SJSA1 (cell line): ENCODE measurements around the gene DHRS1. TPM values are rescaled to one million over a fixed set of nuclear protein-coding genes. Genes with fewer than 3 reads are reported as not detected.

Source experiments
- DNase-seq, 2 experiments: peaks; one replicate each; pipeline ENCODE4 v3.0.0-alpha.2; 2015 to 2020; ENCODE audit warnings: low spot score in 2 of 2, low read depth in 1 of 2
- H3K27ac ChIP-seq: fragments of 250-450 bp; sonication (Bioruptor Pico); 2 replicates; pipeline ENCODE4 v1.5.1; 2020; ENCODE audit warnings: mild to moderate bottlenecking, moderate library complexity
- H3K27me3 ChIP-seq: fragments of 250-450 bp; sonication (Bioruptor Pico); replicated peaks from 2 replicates; pipeline ENCODE4 v1.5.1; 2020; ENCODE audit warnings: mild to moderate bottlenecking, moderate library complexity
- H3K36me3 ChIP-seq: fragments of 250-450 bp; sonication (Bioruptor Pico); 2 replicates; pipeline ENCODE4 v1.5.1; 2020; ENCODE audit warnings: mild to moderate bottlenecking
- H3K4me1 ChIP-seq: fragments of 250-450 bp; sonication (Bioruptor Pico); replicated peaks from 2 replicates; pipeline ENCODE4 v1.6.1; 2021; ENCODE audit warnings: mild to moderate bottlenecking
- H3K4me3 ChIP-seq: fragments of 250-450 bp; sonication (Bioruptor Pico); 2 replicates; pipeline ENCODE4 v1.5.1; 2020; ENCODE audit warnings: mild to moderate bottlenecking
- H3K9me3 ChIP-seq: fragments of 250-450 bp; sonication (Bioruptor Pico); replicated peaks from 2 replicates; pipeline ENCODE4 v1.5.1; 2020; ENCODE audit warnings: mild to moderate bottlenecking
- total RNA-seq: library from RNA; depleted of rRNA; stranded (reverse); fragments of >200 nt; shearing (Covaris generic); gene quantifications from 2 replicates; pipeline ENCODE4 v1.2.3, GENCODE V29; 2014

DHRS1 gene
- total RNA-seq, 1 experiment from 2014 or later: 5.4 TPM

DNA sequence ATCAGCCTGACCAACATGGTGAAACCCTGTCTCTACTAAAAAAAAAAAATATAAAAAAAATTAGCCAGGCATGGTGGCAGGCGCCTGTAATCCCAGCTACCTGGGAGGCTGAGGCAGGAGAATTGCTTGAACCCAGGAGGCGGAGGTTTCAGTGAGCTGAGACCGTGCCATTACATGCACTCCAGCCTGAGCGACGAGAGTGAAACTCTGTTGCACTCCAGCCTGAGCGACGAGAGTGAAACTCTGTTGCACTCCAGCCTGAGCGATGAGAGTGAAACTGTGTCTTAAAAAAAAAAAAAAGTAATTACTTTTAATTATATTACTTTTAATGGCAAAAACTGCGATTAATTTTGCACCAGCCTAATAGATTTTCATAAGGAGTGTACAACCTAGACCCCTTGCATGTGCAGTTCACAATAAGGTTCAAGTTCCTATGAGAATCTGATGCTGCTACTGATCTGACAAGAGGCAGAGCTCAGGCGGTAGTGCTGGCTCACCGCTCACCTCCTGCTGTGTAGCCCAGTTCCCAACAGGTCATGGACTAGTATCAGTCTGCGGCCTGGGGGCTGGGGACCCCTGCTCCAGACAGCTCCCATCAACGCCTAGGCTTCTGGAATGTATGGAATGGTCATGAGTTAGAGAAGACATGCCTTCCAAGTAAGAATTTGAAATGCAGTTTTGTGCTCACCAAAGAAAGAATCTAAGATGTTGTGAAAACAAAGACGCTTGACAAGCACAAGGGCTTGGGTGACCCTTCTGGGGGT is 21.8 kb upstream of the DHRS1 start:
- H3K36me3 ChIP-seq: no peaks in the 10 kb centered on the region
- no peak overlapping the region for H3K4me3 ChIP-seq
- no peak overlapping the region for H3K27ac ChIP-seq
- no peaks in the 10 kb centered on the region for H3K27me3 ChIP-seq
- peaks cover 13% of the 10 kb centered on the region for H3K4me1 ChIP-seq
- no peak for DNase-seq
- no peaks in the 10 kb centered on the region for H3K9me3 ChIP-seq

DNA sequence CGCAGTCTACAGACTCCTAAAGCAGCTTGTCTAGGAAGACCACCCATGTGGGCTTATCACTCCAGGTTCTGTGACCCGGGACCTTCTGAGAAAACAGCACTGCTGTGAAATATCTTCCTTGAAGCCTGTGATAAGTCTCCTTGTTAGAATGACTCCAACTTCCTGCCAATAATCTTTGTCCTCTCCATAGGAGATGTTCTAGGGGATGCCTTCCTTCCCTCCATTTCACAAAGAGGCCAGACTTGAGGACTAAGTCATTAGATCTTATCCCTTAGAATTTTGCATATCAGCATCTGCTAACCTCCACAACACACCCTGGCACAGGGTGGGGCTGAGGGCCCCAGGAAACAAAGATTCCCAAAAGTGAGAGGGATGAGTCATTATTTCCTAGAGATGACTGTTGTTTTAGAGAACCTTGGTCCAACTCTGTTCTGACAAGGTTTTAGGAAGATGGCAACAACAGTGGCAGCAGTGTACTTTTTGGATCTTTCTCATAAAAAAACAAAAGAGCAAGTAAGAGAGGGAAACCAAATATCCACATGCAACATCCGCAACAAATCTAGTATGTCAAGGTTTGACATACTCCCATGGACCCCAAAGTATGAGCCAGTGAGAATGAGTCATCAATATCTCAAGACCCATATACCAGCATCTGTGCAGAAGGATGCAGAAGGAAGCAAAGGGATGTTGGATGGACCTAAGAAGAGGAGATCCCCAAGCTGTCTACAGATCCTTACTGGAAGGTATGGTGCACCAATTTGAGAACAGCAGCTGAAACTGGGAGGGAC is 17.8 kb upstream of the DHRS1 start:
- H3K9me3 ChIP-seq: no peaks in the 10 kb centered on the region
- no peak overlapping the region for H3K4me3 ChIP-seq
- no peaks in the 10 kb centered on the region for H3K27me3 ChIP-seq
- DNase-seq: peak in 1 of 2 experiments; percentile 27
- H3K36me3 ChIP-seq: no peaks in the 10 kb centered on the region
- H3K27ac ChIP-seq: no peak overlapping the region
- peaks cover 13% of the 10 kb centered on the region for H3K4me1 ChIP-seq

DNA sequence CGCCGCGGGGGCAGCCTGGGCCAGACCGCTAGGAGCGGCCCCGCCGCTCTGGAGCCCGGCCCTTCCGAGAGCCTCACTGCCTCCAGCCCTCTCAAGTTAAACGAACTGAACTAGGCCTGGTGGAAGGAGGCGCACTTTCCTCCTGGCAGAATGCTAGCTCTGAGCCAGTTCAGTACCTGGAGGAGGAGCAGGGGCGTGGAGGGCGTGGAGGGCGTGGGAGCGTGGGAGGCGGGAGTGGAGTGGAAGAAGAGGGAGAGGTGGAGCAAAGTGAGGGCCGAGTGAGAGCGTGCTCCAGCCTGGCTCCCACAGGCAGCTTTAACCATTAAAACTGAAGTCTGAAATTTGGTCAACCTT is 17.0 kb upstream of the DHRS1 start:
- Histone ChIP-seq H3K4me1 (peaks cover 13% of the 10 kb centered on the region), H3K4me3 (no peak overlapping the region), H3K36me3 (no peaks in the 10 kb centered on the region), H3K27ac (no peak overlapping the region), H3K27me3 (no peaks in the 10 kb centered on the region), H3K9me3 (no peaks in the 10 kb centered on the region)
- no peak for DNase-seq

DNA sequence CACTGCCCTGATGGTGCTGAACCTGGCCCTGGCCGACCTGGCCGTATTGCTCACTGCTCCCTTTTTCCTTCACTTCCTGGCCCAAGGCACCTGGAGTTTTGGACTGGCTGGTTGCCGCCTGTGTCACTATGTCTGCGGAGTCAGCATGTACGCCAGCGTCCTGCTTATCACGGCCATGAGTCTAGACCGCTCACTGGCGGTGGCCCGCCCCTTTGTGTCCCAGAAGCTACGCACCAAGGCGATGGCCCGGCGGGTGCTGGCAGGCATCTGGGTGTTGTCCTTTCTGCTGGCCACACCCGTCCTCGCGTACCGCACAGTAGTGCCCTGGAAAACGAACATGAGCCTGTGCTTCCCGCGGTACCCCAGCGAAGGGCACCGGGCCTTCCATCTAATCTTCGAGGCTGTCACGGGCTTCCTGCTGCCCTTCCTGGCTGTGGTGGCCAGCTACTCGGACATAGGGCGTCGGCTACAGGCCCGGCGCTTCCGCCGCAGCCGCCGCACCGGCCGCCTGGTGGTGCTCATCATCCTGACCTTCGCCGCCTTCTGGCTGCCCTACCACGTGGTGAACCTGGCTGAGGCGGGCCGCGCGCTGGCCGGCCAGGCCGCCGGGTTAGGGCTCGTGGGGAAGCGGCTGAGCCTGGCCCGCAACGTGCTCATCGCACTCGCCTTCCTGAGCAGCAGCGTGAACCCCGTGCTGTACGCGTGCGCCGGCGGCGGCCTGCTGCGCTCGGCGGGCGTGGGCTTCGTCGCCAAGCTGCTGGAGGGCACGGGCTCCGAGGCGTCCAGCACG is 16.4 kb upstream of the DHRS1 start:
- H3K4me3 ChIP-seq: no peak overlapping the region
- H3K9me3 ChIP-seq: no peaks in the 10 kb centered on the region
- peaks cover 13% of the 10 kb centered on the region for H3K4me1 ChIP-seq
- no peaks in the 10 kb centered on the region for H3K36me3 ChIP-seq
- no peak overlapping the region for H3K27ac ChIP-seq
- no peaks in the 10 kb centered on the region for H3K27me3 ChIP-seq
- no peak for DNase-seq

DNA sequence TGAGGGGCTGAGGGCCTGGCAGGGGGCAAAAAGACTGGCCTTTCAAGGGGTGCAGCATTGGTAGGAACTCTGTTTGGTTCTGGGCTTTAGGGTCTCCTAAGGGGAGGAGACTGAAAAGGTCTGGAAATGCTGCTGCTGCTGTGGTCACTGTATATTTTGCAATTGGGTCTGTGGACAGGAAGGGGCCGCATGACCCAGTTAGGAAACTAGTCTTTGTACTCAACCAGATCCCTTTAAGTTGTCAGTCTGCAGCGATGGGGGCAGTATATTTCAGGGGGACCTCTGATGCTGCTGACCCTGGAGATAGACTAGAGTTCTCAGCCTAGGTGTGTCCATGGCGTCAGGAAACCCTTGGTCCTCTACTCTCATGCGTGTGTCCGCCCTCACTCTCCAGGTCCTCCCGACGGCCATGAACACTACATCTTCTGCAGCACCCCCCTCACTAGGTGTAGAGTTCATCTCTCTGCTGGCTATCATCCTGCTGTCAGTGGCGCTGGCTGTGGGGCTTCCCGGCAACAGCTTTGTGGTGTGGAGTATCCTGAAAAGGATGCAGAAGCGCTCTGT is 15.7 kb upstream of the DHRS1 start:
- peaks cover 13% of the 10 kb centered on the region for H3K4me1 ChIP-seq
- 0 out of 2 replicates have a peak, but pooled peaks cover 3% of the 10 kb centered on the region for H3K36me3 ChIP-seq
- H3K27ac ChIP-seq: no peak overlapping the region
- no peak overlapping the region for H3K4me3 ChIP-seq
- no peak for DNase-seq
- H3K27me3 ChIP-seq: no peaks in the 10 kb centered on the region
- no peaks in the 10 kb centered on the region for H3K9me3 ChIP-seq

DNA sequence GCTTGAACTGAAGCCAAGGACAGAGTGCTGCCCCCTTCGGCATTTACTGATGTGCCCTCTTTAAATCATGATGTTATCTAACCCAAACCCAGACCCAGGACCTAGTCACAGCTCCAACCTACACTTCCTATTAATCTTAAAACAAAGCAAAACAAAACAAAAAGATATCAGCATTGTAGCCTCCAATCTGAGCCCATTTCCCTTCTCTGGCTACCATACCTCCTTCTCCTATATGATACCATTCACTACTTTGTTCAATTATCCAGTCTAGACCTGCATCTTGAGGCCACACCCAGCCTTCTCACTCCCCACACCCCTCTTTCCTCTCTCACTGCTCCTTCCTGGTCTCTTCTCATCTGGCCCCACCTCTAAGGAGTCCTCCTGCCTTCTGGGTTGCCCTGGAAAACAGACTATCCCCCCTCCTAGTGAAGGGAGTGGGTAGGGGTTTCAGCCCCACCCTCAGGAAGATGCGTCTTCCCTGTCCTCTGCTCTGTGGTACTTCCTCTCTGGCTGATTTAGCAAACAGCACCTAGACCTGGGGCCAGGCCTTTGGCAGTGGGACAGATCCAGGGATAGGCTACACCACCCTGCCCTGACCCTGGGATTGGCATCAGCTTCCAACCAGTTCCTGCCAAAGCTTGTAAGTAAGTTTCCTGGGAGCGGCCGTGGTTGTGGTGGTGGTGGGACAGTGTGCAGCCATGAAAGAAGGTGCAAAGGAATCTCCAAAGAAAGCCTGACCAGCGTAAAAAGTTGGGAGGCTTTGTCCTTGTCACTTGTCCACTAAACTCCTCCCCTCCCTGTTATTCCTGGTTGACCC is 15.0 kb upstream of the DHRS1 start:
- Histone ChIP-seq H3K4me3 (no peak overlapping the region), H3K9me3 (no peaks in the 10 kb centered on the region), H3K36me3 (peaks cover 7% of the 10 kb centered on the region; the same call in 1 of the 2 replicates), H3K27ac (no peak overlapping the region), H3K4me1 (peaks cover 13% of the 10 kb centered on the region), H3K27me3 (no peaks in the 10 kb centered on the region)
- no peak for DNase-seq

DNA sequence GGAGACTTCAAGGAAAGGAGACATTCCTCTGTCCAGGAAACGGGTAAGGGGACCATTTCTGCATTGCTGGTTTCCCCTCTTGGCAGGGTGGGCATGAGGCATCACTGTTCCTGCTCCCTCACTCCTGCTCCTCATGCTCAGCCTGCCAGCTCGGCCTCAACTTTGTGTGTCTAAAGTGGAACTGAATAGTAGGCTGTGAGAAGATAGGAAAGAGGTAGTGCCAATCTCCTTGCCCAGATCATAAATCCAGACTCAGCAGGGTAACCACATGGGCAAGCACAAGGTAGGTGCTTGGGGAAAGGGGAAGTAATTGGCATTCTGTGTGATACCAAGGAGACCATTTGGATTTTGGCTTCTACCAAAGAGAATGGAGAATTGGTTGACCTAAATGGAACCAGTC is 14.3 kb upstream of the DHRS1 start:
- Histone ChIP-seq H3K27me3 (no peaks in the 10 kb centered on the region), H3K27ac (no peak overlapping the region), H3K36me3 (peaks cover 12% of the 10 kb centered on the region), H3K9me3 (no peaks in the 10 kb centered on the region), H3K4me1 (peaks cover 13% of the 10 kb centered on the region), H3K4me3 (no peak overlapping the region)
- DNase-seq: no peak

DNA sequence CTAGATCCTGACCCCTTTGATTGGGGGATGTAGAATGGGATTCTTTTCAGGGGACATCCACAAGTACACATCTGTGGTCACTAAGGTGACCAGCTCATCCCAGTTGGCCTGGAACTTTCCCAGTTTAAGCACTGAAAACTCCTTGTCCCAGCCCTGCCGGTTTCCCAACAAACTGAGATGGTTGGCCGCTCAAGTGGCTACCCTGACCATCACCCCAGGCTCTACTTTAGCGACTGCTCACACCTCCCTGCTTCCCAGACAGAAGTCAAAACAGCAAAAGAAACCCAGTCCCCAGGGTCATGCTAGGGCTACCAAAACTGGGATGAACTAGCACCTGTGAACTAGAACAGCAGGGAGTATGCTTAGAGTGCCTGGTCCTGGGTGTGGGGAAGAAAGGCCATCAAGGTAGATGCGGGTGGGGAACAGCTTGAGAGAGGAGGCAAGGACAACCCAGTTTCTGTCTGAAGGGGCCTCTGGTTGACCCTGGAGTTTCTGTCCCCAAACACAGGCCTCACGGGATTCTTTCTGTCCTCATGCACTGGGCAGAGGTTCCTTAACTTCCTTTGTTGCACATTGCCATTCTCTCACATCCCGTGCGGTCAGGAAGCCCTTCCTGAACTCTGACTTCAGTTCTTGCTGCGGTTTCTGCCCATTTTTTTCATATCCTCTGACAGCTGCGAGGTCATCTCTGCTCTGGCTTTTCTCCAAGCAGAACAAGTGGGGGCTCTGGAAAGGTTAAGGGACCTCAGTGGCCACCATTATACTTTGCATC is 13.3 kb upstream of the DHRS1 start:
- H3K9me3 ChIP-seq: no peaks in the 10 kb centered on the region
- no peak overlapping the region for H3K27ac ChIP-seq
- H3K4me1 ChIP-seq: peaks cover 13% of the 10 kb centered on the region
- no peak overlapping the region for H3K4me3 ChIP-seq
- no peaks in the 10 kb centered on the region for H3K27me3 ChIP-seq
- H3K36me3 ChIP-seq: peaks cover 20% of the 10 kb centered on the region
- no peak for DNase-seq

DNA sequence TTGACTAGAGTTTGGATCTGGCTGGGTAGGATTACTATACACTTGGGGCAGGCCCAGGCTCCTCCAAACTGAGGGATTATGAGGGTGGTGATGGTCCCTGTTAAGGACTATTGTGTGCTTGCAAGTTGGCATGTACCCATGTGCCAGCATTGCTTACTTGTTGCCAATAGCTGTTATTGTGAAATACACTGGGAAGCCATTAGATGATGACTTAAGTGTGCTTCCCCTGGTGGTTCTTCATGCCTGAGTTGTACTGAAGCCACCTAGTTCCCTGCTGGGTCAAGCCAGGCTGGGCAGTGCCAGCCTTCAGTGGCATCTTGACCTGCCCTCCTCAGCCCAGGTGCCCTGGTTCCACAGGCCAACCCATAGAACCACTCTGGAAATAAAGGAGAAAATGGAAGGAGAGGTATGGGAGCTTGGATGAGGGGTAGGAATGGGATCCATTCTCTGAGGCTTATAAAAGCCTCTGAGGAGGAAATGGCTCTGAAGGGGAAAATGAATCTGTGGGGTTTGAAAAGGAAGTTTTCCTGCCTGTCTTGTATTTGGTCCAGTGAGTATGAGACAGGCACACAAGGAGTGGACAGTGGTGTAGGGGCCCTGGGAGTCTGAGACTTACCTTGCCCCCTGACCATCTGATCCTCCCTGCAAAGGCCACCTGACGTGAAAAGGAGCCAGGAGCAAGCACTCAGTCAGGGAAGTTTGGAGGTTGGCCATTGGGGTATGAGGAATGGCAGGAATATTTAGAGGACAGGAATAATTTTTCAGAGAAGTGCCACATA is 12.4 kb upstream of the DHRS1 start:
- no peaks in the 10 kb centered on the region for H3K27me3 ChIP-seq
- H3K27ac ChIP-seq: no peak overlapping the region
- peaks cover 20% of the 10 kb centered on the region for H3K36me3 ChIP-seq
- DNase-seq: no peak
- peaks cover 7% of the 10 kb centered on the region for H3K4me1 ChIP-seq
- H3K4me3 ChIP-seq: no peak overlapping the region
- no peaks in the 10 kb centered on the region for H3K9me3 ChIP-seq

DNA sequence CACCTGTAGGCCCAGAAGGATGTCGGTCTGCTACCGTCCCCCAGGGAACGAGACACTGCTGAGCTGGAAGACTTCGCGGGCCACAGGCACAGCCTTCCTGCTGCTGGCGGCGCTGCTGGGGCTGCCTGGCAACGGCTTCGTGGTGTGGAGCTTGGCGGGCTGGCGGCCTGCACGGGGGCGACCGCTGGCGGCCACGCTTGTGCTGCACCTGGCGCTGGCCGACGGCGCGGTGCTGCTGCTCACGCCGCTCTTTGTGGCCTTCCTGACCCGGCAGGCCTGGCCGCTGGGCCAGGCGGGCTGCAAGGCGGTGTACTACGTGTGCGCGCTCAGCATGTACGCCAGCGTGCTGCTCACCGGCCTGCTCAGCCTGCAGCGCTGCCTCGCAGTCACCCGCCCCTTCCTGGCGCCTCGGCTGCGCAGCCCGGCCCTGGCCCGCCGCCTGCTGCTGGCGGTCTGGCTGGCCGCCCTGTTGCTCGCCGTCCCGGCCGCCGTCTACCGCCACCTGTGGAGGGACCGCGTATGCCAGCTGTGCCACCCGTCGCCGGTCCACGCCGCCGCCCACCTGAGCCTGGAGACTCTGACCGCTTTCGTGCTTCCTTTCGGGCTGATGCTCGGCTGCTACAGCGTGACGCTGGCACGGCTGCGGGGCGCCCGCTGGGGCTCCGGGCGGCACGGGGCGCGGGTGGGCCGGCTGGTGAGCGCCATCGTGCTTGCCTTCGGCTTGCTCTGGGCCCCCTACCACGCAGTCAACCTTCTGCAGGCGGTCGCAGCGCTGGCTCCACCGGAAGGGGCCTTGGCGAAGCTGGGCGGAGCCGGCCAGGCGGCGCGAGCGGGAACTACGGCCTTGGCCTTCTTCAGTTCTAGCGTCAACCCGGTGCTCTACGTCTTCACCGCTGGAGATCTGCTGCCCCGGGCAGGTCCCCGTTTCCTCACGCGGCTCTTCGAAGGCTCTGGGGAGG is 11.3 kb upstream of the DHRS1 start, which contains the start of gene LTB4R:
TSS of gene LTB4R (plus strand) at position 857 of the 959 bp plus-strand sequence. CDS start 4,150 bp downstream, outside the sequence.
- Histone ChIP-seq H3K27ac (no peak within 1 kb of the TSS), H3K4me3 (no peak within 1 kb of the TSS), H3K9me3 (no peaks in the 10 kb centered on the region), H3K4me1 (no peaks in the 10 kb centered on the region; the same call in 1 of the 2 replicates), H3K27me3 (no peaks in the 10 kb centered on the region), H3K36me3 (peaks cover 25% of the 10 kb centered on the region)
- DNase-seq: no peak

DNA sequence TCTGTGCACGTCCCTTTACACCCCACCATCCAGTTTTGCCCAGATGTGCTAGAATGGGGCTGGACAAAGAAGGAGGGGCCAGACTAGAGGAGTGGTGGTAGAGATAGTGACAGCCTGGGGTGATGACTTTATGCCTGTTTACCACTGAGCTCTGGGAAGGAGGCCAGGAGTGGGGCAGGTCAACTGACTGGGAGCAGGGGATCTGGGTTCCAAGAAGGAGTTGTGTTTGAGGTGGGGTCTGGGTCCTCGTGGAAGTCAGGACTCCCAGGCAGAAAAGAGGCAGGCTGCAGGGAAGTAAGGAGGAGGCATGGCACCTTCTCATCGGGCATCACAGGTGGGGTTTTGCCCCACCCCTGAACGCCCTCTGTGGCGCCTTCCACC is 10.7 kb upstream of the DHRS1 start:
- no peak overlapping the region for H3K4me3 ChIP-seq
- H3K9me3 ChIP-seq: no peaks in the 10 kb centered on the region
- no peaks in the 10 kb centered on the region for H3K4me1 ChIP-seq

More for the DNA sequence above, 10.7 kb upstream of the DHRS1 start:
- Histone ChIP-seq H3K27ac (no peak overlapping the region), H3K36me3 (peaks cover 31% of the 10 kb centered on the region), H3K27me3 (no peaks in the 10 kb centered on the region)
- DNase-seq: no peak
